Inferior parietal cortex (tissue), 1 donor: ENCODE data around the gene RTKN2.
"Not testable (repeated sequence)": the region's sequence is repeated elsewhere in the genome, so short reads cannot be mapped to it uniquely, and the experiment has no call there.

Experiments used
- DNase-seq: peaks from one replicate; pipeline ENCODE4 v3.0.0-alpha.2; 2016; ENCODE audit errors: extremely low spot score

Gene RTKN2, protein sequence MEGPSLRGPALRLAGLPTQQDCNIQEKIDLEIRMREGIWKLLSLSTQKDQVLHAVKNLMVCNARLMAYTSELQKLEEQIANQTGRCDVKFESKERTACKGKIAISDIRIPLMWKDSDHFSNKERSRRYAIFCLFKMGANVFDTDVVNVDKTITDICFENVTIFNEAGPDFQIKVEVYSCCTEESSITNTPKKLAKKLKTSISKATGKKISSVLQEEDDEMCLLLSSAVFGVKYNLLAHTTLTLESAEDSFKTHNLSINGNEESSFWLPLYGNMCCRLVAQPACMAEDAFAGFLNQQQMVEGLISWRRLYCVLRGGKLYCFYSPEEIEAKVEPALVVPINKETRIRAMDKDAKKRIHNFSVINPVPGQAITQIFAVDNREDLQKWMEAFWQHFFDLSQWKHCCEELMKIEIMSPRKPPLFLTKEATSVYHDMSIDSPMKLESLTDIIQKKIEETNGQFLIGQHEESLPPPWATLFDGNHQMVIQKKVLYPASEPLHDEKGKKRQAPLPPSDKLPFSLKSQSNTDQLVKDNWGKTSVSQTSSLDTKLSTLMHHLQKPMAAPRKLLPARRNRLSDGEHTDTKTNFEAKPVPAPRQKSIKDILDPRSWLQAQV

DNA sequence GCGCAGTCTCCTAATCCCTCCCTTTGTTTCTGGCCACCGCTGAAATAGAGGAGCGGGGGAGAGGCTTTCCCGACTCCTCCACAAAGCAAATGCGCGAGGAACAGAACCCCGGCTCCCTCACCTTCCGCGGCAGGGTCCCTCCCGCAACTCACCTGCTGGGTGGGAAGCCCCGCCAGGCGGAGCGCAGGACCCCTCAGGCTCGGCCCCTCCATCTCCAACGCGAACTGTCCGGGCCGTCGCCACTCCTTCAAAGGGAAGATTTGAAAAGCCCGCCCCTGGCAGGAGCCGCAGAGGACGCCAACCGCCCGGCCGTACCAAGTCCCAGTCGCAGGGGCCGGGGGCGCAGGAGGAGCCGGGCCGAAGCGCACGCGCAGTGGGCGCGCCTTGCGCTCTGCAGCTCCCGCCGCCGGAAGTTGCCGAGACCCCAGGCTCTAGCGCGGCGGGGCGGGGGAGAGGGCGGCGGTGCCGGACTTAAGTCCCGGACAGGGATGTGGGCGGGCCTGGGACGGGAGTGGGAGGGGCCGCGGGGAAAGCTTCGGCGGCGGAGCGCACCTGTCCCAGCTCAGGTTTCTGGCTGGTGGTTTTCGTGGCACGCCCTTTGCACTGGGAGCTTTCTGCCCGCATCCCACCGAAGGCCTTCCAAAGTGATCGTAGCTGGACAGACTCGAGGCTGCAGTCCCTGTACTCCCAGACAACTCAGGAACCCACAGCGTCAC lies at the start of gene RTKN2:
RTKN2 (minus strand) TSS at position 446 of the 716 bp plus-strand sequence; CDS start at position 212, 234 bp downstream.
- peak; percentile 69 for DNase-seq

DNA sequence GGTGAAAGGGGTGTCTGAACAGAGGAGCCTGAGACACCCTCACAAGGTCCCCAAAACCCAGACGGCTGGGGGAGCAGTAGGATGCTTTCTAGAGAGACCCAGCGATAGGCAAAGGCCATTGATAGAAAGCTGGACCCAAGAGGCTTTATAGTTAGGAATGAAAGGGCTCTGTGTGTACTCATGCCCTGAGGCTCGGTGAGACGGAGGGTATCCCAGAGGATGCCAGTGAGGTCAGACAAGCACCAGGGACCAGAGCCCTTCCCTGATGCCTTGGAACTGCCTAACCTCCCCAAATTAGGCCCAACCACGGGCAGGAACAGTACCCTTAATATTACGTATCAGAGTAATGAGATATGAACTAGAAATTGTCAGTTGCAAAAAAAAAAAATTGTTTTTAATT lies 48.6 kb upstream of the RTKN2 start:
- no peak for DNase-seq

DNA sequence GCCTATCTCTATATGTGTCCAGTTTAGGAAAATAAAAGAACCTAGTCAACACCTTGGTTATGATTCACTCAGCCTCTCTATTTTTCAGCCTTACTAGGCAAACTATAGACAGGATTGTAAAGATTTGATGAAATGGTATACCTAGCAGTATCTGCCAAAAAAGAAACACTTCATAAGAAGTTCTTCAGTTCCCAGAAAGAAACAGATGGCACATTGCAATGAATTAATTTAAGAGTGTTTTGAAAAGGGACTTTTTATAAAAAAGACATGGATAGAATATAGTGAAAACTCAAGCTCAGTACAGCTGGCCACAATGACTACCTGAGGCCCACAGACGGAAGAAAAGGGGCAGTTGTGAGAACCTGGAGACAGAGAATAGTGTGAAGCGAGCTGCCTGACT lies 40.6 kb upstream of the RTKN2 start:
- DNase-seq: peak; percentile 29

DNA sequence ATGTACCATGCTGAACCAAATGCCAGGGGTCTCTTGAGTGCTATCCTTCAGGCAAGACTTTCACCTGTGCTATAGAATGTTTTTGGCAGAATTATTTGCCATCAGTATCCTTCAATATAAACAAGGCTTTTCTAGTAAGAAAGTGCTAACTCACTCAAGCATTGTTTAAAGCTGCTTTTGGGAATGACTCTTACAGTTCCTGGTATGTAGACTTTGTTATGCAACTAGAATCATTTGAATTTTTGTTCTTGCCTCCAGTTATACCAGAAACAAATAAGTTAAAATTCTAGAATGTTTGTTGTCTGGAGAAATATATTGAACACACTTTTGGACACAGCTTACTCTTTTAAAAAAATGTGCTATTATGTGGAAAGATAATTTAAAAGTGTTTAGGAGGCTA lies 39.5 kb upstream of the RTKN2 start:
- no peak for DNase-seq

DNA sequence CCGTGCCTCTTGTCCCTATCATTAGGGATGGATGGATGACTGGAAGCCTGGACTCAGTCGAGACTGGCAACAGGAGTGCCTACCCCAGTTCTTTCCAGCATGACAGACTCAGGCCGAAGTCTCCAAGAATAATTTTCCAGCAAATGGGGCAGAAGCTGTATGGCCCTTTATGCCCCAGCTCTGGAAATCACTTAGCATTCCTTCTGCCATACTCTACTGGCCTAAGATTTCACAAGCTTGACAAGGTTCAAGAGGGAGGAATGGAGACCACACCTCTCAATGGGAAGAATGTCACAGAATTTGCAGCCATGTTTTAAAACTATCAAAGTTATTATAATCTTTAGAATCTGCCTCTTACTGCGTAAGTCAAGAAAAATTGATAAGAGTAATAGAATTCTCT lies 39.0 kb upstream of the RTKN2 start:
- DNase-seq: no peak

DNA sequence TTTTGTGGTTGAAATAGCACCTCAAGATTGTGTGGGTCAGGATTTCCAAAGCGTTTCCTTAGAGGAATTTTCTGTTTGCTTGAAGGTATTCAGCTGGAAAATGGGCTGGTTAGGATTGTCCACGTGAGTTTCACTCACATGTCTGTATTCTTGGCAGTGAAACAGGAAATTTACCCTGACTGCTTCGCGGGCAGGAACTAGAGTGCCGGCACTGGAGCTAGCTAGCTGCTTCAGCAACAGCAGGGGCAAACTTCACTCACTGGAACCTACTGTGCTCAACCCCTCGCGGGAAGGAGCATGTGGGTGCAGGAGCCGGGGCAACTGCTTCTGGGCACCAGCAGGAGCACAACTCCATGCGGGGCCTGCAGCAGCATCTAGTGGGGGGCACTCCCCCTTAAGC lies 38.0 kb upstream of the RTKN2 start:
- DNase-seq: peak; percentile 25

DNA sequence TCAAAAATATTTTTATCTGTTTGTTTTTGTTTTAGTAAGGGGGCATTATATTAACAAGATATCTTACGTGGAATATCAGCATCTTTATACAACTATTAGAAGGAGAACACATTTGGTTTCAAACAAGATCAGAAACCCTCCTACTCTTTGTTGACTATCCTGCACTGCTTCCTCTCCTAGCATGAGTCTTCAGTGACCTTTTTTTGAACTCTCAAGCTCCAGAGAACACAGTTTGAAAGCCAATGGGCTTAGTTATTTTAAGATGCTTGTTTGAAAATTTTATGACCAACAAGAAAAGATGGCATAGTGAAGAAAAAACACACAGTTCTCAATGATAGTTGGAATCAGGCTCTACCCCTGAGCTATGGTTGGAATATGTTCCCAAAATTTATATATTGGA lies 37.2 kb upstream of the RTKN2 start:
- DNase-seq: no peak

DNA sequence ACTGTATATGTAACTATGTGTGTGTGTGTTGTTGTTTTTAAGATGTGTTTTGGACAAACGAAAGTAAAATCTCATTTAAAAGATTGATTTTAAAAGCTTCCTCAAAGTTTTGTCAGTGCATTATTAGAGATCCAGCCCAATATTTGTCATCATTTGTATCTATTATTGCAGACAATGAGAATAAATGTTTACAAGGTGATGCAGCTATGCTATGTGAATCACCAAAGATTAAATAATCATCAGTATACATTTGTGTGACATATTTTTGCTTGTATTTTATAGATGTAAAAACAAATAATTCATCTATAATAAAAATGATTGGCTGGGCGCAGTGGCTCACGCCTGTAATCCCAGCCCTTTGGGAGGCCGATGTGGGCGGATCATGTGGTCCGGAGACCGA lies 35.3 kb upstream of the RTKN2 start:
- DNase-seq: no peak

DNA sequence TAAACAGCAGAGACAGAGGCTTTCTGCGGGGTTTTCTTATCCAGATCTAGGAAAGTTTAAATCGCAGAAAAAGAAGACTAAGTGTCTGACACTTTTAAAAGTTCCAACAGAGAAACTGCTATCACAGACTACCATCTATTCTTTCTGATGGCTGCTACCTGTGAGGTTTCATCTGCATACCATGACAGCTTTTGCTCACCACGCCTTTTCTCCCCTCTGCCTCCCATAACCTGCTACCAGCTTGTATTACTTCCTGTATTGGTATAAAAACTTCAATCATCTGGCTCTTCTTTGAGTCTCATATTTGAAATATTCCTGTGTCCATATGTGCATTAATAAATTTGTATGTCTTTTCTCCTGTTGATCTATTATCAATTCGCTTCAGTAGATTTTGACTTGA lies 34.1 kb upstream of the RTKN2 start:
- DNase-seq: no peak

DNA sequence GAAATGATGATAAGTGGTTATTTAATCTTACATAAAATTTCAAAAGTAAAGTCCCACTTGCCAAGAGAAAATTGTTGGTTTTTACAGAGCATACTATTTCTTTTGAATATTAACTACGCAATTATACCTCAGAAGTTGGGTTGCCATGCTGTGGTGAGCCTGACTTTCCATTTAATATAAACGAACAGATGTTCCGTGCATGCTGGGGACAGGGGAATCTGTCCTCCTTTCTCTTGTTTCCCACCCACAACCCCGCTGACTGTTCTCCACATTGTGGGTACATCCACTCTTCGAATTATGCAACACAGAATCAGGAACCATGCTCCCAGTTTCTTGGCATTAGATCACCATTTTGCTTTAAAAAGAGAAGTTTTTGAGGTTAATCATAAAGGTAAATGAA lies 29.2 kb upstream of the RTKN2 start:
- peak; percentile 37 for DNase-seq

DNA sequence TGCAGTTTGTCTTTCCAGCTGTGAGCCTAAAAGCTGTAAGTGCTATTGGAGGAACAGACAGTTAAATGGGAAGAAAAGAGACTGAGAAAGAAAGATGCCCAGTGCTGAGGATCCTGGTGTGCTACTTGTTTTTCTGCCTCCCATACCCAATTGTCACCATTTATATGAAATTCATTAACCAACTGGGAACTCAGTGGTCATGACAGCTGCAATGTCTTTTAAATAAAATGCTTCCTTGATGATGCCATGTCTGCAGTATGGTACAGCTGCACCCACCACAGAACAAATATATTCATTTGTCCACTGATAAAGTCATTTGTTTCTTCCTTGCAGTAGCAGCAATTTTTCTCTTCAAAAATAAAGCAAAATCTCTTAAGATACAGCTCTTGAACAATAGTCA lies 15.6 kb upstream of the RTKN2 start:
- no peak for DNase-seq

DNA sequence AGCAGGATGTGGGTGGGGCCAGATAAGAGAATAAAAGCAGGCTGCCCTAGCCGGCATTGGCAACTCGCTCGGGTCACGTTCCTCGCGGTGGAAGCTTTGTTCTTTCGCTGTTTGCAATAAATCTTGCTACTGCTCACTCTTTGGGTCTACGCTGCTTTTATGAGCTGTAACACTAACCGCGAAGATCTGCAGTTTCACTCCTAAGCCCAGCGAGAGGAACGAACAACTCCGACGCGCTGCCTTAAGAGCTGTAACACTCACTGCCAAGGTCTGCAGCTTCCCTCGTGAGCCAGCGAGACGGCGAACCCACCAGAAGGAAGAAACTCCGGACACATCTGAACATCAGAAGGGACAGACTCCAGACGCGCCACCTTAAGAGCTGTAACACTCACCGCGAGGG lies 12.7 kb upstream of the RTKN2 start:
- DNase-seq: not testable (repeated sequence)

DNA sequence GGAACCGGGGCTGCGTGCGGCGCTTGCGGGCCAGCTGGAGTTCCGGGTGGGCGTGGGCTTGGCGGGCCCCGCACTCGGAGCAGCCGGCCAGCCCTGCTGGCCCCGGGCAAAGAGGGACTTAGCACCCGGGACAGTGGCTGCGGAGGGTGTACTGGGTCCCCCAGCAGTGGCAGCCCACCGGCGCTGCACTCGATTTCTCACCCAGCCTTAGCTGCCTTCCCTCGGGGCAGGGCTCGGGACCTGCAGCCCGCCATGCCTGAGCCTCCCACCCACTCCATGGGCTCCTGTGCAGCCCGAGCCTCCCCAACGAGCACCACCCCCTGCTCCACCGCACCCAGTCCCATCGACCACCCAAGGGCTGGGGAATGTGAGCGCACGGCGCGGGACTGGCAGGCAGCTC lies 11.7 kb upstream of the RTKN2 start:
- DNase-seq: not testable (repeated sequence)

DNA sequence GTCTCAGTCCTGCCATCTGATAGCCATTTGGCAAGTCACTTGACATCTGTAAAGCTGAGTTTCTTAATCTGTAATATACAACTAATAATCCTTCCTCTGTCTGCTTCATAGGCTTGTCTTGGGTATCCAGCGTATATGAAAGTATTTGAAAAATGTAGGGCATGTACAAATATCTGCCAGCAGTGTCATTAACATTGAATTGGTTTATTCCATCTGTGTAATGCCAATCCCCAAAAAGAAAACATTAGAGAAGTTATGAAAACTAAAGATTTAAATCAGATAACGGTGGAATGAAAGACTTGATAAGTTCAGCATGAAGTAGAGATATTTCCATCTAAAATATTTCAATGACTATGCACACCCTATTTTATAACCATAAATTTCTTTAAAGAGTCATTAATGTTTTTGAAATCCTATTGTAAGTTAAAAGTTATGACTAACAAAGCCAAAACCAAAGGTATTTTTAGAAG lies 9.8 kb upstream of the RTKN2 start:
- no peak for DNase-seq

DNA sequence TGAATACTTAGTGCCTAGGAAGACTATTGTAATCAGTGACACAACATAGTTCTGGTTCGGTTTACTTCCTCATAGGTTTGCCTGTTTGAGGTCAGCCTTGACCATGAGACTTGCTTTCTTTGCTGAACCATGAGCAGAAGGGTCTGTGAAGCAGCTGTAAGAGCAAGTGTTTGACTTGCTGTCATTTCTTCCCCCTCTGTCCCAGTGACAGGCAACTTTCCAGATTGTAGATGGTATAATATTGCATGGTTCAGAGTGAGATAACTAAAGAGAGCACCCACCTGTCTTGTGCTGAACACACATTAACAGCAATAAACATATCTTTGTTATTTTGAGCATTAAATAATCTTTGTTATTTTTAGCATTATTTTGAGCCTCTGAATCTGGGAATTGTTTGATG lies 9.3 kb upstream of the RTKN2 start:
- no peak for DNase-seq

DNA sequence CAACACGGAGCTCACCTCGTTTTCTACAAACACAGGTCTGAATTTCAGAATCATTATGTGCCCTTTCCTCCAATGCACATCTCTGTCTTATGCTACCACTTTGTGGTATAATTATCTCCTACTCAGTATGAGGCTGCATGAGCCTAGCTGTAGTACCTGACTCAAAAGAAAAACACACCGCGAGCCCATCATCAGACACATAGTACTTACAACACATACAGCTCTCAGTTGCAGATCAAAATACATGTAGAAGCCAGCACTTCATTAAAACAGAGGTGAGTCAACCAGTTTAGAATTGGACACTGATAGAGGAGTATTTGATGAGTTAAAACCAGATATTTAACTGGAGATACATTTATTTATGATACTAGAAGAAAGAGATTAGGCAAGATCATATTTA lies 1.4 kb upstream of the RTKN2 start:
- no peak for DNase-seq

DNA sequence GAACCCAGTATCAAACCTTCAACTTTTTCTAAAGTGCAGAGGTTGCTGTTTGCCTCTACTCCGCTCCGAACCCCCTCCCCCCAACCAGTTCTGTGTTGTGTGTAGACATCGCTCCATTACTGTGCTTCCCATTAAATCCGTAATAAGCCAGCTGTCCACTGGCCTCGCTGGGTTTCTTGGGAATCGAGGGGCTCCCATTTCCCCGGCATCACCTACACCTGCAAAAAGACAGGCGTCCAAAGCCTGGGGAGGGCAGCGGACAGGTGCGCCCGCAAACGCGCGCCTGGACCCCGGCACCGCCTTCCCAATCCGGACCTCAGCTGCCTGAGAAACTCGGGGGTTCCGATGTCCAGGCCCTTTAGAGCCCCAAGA lies 631 bp downstream of the RTKN2 start:
- no peak for DNase-seq

DNA sequence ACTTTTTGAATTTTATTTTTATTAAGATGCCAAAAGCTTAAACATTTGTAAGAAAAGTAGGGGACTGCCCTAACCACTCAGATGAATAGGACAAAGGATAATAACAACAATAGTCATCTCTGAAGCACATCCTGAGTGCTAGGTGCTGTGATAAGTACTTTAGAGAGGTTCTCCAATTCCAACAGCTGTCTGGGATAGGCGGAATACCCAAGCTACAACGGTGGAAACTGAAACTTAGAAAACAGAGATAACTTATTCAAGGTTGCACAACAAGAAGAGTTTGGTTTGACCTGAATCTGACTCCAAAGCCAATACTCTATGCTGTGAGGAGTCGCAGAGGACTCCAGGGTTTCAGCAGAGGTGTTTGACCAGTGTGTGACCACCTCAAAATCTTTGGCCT lies 2.0 kb downstream of the RTKN2 start:
- no peak for DNase-seq

DNA sequence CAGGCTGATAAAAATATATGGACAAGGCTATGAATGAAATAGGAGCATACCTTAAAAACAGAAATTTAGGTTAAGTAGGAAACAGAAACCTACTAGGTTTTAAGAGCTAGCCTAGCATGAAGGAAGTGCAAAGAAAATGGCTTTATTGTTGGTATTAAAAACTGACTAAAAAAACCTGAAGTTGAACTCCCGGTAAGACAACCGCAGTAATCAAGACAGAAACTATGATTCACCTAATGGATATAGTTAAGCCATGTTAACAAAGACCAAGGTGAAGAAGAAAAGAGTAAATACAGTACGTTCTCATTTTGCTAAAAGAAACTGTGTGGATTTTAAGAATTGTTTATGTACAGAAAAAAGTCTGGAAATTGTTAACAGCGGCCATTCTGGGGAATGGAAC lies 2.5 kb downstream of the RTKN2 start:
- no peak for DNase-seq

DNA sequence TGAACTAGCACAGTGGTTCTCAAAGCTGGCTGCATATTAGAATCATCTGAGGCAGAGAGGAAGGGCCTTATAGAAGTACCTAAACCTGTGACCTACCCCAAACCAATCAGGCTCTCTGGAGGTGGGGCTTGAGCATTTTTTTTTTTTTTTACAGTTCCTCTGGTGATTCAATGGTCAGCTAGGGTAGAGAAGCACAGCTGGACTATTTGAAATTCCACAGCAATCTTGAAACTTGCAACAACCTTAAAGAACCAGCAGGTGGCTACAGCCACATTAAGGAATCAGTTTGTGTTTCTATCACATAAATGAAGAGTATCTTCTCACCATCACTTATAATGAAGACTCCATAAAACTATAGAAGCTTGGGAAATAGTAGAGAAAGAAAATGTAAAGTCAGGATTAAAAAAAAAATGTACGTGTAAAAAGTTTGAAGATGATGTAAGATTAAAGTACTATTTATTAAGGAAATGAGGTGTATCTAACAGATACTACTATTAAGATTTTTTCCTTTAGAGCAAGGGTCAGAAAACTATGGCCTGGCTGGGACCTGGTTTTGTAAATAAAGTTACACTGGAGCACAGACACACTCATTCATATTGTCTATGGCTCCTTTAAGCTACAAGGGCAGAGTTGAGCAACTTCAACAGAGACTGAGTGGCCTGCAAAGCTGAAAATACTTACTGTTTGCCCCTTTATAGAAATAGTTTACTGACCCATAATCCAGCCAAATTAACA lies 3.8 kb downstream of the RTKN2 start:
- DNase-seq: peak; percentile 70

DNA sequence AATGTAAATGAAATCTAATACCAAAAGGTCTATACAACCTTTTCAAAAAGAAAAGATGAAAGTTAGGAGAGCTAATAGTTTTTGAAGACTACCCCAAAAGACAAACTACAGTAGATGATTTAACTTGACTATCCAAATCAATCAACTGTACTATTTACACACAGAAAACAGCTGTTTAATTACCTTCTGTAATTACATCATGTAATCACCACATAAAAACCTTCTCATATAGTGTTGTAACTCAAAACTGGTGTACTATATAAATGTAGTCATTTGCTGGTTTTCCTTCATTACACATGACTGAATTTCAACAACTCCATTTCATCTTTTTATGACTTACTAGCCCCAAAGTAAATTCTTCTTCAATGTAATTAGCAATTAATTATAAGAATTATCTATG lies 4.5 kb downstream of the RTKN2 start:
- no peak for DNase-seq

DNA sequence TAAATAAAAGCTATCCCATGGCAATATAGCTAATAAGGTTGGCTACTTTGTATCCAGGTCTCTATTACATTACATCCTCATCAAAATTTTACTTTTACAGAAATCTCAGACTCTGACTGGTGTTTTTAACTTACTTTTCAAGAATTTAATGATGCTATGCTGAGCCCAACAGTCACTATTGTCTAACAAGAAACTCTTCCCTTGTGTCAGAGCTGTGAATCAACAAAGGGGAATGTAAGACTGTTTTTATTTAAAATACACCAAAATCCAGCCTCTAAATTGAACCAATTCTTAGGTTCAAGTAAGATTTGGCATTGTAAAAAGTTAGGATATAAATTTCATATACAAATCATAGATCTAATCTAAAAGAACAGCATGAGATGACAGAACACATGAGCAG lies 7.0 kb downstream of the RTKN2 start:
- no peak for DNase-seq
